MM.1S (cell line): Measurements from ENCODE around the gene EPN1.

Experiments used
- DNase-seq: peaks from one replicate; pipeline ENCODE4 v3.0.0-alpha.2; 2015
- H2AFZ ChIP-seq: fragments of 300-600 bp; sonication (generic); 2 replicates; pipeline ENCODE4 v1.6.0; 2016; ENCODE audit warnings: antibody characterized with exemption, low read length
- H3F3A ChIP-seq: fragments of 300-600 bp; sonication (generic); 2 replicates; pipeline ENCODE4 v1.6.1; 2016; ENCODE audit warnings: mild to moderate bottlenecking, antibody characterized with exemption, low read length, moderate library complexity, mixed read lengths; ENCODE audit not compliant: insufficient read depth
- H3K27ac ChIP-seq: fragments of 300-600 bp; sonication (generic); 2 replicates; pipeline ENCODE4 v1.5.1; 2016; ENCODE audit warnings: mild to moderate bottlenecking, low read length
- H3K27me3 ChIP-seq: fragments of 300-600 bp; sonication (generic); replicated peaks from 2 replicates; pipeline ENCODE4 v1.6.0; 2016; ENCODE audit warnings: low read length; ENCODE audit not compliant: insufficient read depth
- H3K36me3 ChIP-seq: fragments of 300-600 bp; sonication (generic); replicated peaks from 2 replicates; pipeline ENCODE4 v1.6.1; 2016; ENCODE audit warnings: mild to moderate bottlenecking, low read length, mixed read lengths; ENCODE audit not compliant: insufficient read depth
- H3K4me1 ChIP-seq: fragments of 300-600 bp; sonication (generic); 2 replicates; pipeline ENCODE4 v1.6.1; 2016; ENCODE audit warnings: low read length, mixed read lengths
- H3K4me2 ChIP-seq: fragments of 300-600 bp; sonication (generic); 2 replicates; pipeline ENCODE4 v1.6.0; 2016; ENCODE audit warnings: low read depth, low read length
- H3K4me3 ChIP-seq: fragments of 300-600 bp; sonication (generic); 2 replicates; pipeline ENCODE4 v1.5.1; 2016; ENCODE audit warnings: low read length, mixed read lengths
- H3K79me2 ChIP-seq: fragments of 300-600 bp; sonication (generic); 2 replicates; pipeline ENCODE4 v1.6.1; 2016; ENCODE audit warnings: mixed run types, low read length, mixed read lengths
- H3K9ac ChIP-seq: fragments of 300-600 bp; sonication (generic); 2 replicates; pipeline ENCODE4 v1.6.1; 2016; ENCODE audit warnings: low read length, mixed read lengths
- H3K9me2 ChIP-seq: fragments of 300-600 bp; sonication (generic); replicated peaks from 2 replicates; pipeline ENCODE4 v1.6.1; 2016; ENCODE audit warnings: mild to moderate bottlenecking, low read length, mixed read lengths; ENCODE audit not compliant: insufficient read depth
- H3K9me3 ChIP-seq: fragments of 300-600 bp; sonication (generic); replicated peaks from 2 replicates; pipeline ENCODE4 v1.6.1; 2016; ENCODE audit warnings: mild to moderate bottlenecking, low read length, mixed read lengths; ENCODE audit not compliant: insufficient read depth
- H4K20me1 ChIP-seq: fragments of 300-600 bp; sonication (generic); 2 replicates; pipeline ENCODE4 v1.6.1; 2016; ENCODE audit warnings: mild to moderate bottlenecking, low read length, moderate library complexity, mixed read lengths; ENCODE audit not compliant: insufficient read depth
- EZH2 ChIP-seq: fragments of 300-600 bp; sonication (generic); optimal IDR thresholded peaks from 2 replicates; pipeline ENCODE3; 2017; ENCODE audit warnings: low read depth, mild to moderate bottlenecking, antibody characterized with exemption, low read length, mixed read lengths
- EZH2phosphoT487 ChIP-seq: fragments of 300-600 bp; sonication (generic); IDR thresholded peaks from 2 replicates; pipeline ENCODE4 v1.6.1; 2018; ENCODE audit warnings: antibody characterized with exemption, low read length
- TF ChIP-seq, protein P1 (sequence below): fragments of 300-600 bp; sonication (generic); IDR thresholded peaks from 2 replicates; pipeline ENCODE4 v1.5.1; 2016; ENCODE audit warnings: antibody characterized with exemption, low read length, mixed read lengths

Gene EPN1

DNA sequence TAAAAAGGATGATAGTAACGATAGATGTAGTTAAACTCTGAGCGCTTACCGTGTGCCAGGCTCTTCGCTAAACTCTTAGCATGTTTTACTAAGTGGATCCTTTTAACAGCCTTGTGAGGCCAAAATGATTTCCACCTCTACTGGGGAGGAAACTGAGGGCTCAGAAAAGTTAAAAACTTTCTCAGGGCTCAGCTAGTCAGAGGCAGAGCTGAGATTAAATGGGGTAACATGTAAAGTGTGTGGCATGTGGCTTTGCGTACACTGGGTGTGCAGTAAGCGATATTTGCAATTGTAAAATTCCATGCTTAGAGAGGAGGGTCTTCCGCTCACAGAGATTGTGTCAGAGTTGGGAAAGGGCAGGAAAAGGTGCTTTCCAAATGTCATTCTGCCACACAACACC is 18.5 kb upstream of the EPN1 start:
- peaks cover 4% of the 10 kb centered on the region; the same call in 1 of the 2 replicates for H3F3A ChIP-seq
- no peaks in the 10 kb centered on the region for H3K9me2 ChIP-seq
- peaks cover 20% of the 10 kb centered on the region; the same call in 1 of the 2 replicates for H3K4me1 ChIP-seq
- peak overlapping the region; percentile 99; the same call in 1 of the 2 replicates for H3K27ac ChIP-seq
- H3K4me2 ChIP-seq = peak overlapping the region; percentile 99
- H2AFZ ChIP-seq = no peak overlapping the region
- peaks cover 41% of the 10 kb centered on the region for H4K20me1 ChIP-seq
- no peaks in the 10 kb centered on the region for H3K27me3 ChIP-seq
- H3K9me3 ChIP-seq = no peaks in the 10 kb centered on the region
- peaks cover 67% of the 10 kb centered on the region for H3K79me2 ChIP-seq
- DNase-seq = no peak
- H3K4me3 ChIP-seq = peak overlapping the region; percentile 91
- H3K9ac ChIP-seq = peak overlapping the region; percentile 100
- TF ChIP-seq EZH2 (no peak), EZH2phosphoT487 (no peak)
- TF ChIP-seq, protein P1, sequence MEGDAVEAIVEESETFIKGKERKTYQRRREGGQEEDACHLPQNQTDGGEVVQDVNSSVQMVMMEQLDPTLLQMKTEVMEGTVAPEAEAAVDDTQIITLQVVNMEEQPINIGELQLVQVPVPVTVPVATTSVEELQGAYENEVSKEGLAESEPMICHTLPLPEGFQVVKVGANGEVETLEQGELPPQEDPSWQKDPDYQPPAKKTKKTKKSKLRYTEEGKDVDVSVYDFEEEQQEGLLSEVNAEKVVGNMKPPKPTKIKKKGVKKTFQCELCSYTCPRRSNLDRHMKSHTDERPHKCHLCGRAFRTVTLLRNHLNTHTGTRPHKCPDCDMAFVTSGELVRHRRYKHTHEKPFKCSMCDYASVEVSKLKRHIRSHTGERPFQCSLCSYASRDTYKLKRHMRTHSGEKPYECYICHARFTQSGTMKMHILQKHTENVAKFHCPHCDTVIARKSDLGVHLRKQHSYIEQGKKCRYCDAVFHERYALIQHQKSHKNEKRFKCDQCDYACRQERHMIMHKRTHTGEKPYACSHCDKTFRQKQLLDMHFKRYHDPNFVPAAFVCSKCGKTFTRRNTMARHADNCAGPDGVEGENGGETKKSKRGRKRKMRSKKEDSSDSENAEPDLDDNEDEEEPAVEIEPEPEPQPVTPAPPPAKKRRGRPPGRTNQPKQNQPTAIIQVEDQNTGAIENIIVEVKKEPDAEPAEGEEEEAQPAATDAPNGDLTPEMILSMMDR = no peak
- no peaks in the 10 kb centered on the region; the same call in 1 of the 2 replicates for H3K36me3 ChIP-seq

DNA sequence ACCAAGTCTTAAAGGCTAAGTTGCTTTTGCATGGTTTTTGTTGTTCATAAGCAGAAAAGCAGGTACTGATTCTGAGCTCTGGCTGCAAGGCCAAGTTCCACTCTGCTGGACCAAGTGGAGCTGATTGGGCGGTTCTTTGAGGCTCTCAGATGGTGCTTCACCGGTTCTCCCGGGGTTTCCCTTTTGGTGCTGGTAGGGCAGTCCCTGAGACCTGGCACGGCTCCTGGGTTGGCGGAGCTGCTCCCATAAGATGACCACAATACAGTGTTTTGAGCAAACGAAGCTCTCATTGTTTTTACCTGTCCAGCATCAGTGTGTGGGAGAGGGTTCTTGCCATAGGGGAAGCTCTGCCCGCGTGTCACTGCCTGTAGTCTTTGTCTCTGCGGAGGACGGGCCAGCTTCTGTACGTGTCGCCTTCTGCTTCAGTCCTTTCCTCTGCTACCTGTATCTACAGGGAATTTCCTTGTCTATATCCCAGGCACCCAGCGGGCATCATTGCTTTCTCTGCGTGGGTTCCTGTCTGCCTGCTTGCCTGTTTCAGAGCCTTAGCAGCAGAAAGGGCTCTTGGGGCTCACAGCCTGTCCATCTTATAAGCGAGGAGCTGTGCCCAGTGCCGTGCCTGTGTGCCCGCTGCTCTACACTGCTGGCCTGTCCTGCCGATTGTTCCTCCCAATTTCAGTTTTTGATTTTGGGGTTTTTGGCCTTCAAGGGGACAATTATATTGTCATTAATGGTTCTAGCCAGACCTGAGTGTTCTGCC is 17.9 kb upstream of the EPN1 start:
- H3K9me3 ChIP-seq = no peaks in the 10 kb centered on the region
- H2AFZ ChIP-seq = no peak overlapping the region
- H3K27me3 ChIP-seq = no peaks in the 10 kb centered on the region
- DNase-seq = peak; percentile 14
- peaks cover 41% of the 10 kb centered on the region for H4K20me1 ChIP-seq
- peaks cover 4% of the 10 kb centered on the region; the same call in 1 of the 2 replicates for H3F3A ChIP-seq
- no peak overlapping the region for H3K27ac ChIP-seq
- peaks cover 2% of the 10 kb centered on the region; the same call in 1 of the 2 replicates for H3K36me3 ChIP-seq
- peaks cover 20% of the 10 kb centered on the region; the same call in 1 of the 2 replicates for H3K4me1 ChIP-seq
- peak overlapping the region; percentile 99 for H3K4me2 ChIP-seq
- peak overlapping the region; percentile 91 for H3K4me3 ChIP-seq
- peak overlapping the region; percentile 100; the same call in 1 of the 2 replicates for H3K9ac ChIP-seq
- no peaks in the 10 kb centered on the region for H3K9me2 ChIP-seq
- TF ChIP-seq EZH2 (no peak), EZH2phosphoT487 (no peak)
- TF ChIP-seq, protein P1 = no peak
- H3K79me2 ChIP-seq = peaks cover 73% of the 10 kb centered on the region

DNA sequence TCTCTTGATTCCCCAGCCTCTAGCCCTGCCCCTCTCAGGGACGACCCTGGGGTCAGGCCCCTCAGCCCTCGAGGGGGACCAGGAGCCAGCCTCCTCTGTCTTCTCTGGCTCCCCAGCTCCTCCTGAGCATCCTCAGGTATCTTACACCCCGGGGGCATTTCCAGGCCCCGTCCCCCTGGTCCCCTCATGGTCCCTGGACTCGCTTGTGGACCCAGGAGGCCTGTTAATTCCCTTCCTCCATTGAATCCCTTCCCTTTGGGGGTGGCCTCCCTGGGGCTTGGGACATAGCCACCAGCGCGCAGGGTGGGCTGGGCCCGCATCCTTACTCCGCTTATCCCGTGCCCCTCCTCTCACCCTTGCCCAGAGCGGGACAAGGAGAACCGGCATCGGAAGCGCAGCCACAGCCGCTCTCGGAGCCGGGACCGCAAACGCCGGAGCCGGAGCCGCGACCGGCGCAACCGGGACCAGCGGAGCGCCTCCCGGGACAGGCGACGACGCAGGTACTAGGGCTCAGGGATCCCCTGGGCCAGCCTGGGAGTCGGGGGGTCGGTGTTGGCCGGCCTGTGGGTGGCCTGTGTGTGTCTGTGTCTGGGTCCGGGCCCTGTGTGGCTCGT is 16.1 kb upstream of the EPN1 start:
- peaks cover 4% of the 10 kb centered on the region; the same call in 1 of the 2 replicates for H3F3A ChIP-seq
- peaks cover 48% of the 10 kb centered on the region for H4K20me1 ChIP-seq
- no peak overlapping the region for H2AFZ ChIP-seq
- no peak overlapping the region for H3K4me3 ChIP-seq
- peaks cover 20% of the 10 kb centered on the region; the same call in 1 of the 2 replicates for H3K4me1 ChIP-seq
- H3K27me3 ChIP-seq = no peaks in the 10 kb centered on the region
- no peak overlapping the region for H3K4me2 ChIP-seq
- no peak overlapping the region for H3K9ac ChIP-seq
- H3K9me3 ChIP-seq = no peaks in the 10 kb centered on the region
- no peak overlapping the region for H3K27ac ChIP-seq
- no peaks in the 10 kb centered on the region for H3K9me2 ChIP-seq
- DNase-seq = no peak
- H3K79me2 ChIP-seq = peaks cover 91% of the 10 kb centered on the region
- H3K36me3 ChIP-seq = peaks cover 9% of the 10 kb centered on the region
- no peak for TF ChIP-seq EZH2phosphoT487
- TF ChIP-seq EZH2 = no peak
- TF ChIP-seq, protein P1 = no peak
